GM18526 (cell line): ENCODE measurements around the gene MCEMP1.

Experiments
- POLR2A ChIP-seq: IDR thresholded peaks from 3 replicates; pipeline ENCODE4 v1.6.1; 2011; ENCODE audit not compliant: insufficient read length; ENCODE audit errors: extremely low read depth

MCEMP1 gene, protein sequence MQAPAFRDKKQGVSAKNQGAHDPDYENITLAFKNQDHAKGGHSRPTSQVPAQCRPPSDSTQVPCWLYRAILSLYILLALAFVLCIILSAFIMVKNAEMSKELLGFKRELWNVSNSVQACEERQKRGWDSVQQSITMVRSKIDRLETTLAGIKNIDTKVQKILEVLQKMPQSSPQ

DNA sequence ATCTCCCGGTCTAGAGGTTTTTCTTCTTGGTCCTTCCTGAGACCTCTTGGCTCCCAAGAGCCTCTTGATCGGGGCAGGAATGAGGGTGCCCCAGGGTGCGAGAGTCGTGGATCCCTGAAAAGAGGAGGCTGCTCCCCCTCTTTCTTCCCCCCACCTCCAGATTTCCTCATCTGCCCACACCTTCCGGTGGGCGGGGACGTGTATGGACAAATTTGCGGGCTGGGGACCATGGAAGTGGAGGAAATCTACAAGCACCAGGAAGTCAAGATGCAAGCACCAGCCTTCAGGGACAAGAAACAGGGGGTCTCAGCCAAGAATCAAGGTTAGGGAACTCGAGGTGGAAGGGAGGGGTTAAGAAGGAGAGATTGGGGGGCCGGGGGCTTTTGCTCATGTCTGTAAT lies at the start of gene MCEMP1:
TSS of gene MCEMP1 (plus strand) at position 237 of the 400 bp plus-strand sequence. CDS start at position 268, 31 bp downstream.
- no peak for TF ChIP-seq POLR2A

GRCh38 chr19:7627166-7627565 lies 49.7 kb upstream of the MCEMP1 start:
- TF ChIP-seq POLR2A = no peak

GRCh38 chr19:7628589-7629311 lies 48.1 kb upstream of the MCEMP1 start:
- no peak for TF ChIP-seq POLR2A

DNA sequence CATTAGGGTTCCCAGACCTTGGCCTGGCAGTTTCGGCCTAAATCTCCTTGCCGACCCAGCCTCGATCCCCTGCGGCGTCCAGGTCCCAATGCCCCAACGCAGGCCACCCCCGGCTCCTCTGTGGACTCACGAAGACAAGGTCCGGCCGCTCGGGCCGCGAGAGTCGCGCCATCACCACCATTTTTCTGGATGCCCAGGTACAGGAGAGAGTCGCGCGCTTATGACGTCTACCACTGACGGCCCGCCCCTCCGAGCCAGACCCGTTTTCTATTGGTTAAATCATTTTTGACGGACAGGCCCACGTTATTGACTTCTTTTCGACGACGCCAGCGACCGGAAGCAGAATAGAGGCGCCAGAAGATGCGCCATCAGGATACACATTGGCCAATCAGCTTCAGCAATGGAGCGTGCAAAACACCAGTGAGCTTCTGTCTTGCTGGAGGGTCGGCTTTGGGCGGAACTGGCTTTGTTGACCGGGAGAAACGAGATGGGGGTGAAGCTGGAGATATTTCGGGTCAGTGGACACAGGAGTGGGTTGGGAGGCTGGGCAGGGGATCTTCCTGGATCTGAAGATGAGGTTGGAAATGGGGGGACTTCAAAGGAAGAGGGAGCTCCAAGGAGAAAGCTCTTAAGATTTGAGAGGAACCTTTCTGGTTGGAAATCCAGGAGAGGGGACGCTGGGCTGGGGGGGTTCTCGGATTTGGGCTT lies 47.4 kb upstream of the MCEMP1 start, which contains the start of the genes PET100 and XAB2:
TSS of gene PET100 (plus strand) at position 447 of the 708 bp plus-strand sequence. CDS start at position 488, 41 bp downstream.
TSS of gene XAB2 (minus strand) at position 199 of the 708 bp plus-strand sequence. CDS start at position 181, 18 bp downstream.
- TF ChIP-seq POLR2A = peak; percentile 58

GRCh38 chr19:7631577-7631976 lies 45.3 kb upstream of the MCEMP1 start:
- TF ChIP-seq POLR2A = no peak

DNA sequence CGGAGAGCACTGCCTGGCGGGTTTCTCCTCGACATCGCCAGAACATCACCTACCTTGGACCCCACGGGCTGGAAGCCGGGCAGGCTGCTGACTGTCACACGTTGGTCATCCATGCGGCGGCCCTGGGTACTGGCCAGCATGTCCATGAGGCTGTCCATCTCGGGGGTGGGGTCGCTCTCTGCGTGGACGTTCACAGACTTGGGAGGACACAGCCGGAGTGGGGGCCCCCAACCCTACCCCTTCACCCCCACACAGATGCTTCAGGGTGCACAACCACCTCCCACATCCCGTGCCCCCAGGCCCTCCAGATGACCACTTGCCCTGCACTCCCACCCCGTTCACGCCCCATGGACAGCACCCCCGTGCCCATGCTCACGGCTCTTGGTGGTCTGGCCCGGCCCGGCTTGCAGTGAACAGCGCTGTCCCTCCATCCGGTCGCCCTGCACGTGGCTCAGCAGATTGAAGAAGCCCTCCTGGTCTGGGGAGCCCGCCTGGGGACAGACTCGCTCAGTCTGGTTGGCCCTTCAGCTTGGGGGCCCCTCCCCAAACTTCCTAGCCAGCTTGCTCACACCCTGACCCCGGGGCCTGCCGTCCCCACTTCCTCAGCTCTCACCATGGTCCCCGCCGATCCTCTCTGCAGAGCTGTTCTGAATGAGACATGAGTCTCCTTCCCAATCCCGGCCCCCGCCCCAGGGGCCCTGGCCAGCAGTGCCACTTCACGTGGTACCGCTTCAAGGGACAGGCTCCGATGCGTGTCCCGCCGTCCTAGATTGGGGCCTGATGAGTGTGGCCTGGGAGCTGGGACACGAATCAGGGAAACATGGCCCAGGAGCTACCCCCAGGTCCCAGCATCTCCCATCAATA lies 44.3 kb upstream of the MCEMP1 start:
- no peak for TF ChIP-seq POLR2A

GRCh38 chr19:7633698-7634097 lies 43.2 kb upstream of the MCEMP1 start, which contains the start of gene PCP2:
TSS of gene PCP2 (minus strand) at chr19:7633719. CDS start at chr19:7633457, 262 bp downstream.
- no peak for TF ChIP-seq POLR2A

DNA sequence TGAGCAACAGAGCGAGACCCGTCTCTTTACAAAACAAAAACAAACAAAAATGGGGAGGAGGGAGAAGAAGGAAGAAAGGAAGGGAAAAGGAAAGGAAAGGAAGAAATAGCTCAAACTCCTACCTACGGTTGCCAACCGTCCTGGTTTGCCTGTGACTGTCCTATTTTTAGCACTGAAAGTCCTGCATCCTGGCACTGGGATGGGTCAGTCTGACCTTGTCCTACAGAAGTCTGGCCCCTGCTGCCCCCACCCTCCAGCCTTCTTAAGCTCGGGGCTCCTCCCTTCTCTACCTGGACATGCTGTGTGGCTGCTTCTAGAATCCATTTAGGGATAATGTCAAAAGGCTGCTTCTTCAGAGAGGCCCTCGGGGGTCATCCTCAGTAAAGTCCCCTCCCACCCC lies 41.2 kb upstream of the MCEMP1 start:
- no peak for TF ChIP-seq POLR2A

DNA sequence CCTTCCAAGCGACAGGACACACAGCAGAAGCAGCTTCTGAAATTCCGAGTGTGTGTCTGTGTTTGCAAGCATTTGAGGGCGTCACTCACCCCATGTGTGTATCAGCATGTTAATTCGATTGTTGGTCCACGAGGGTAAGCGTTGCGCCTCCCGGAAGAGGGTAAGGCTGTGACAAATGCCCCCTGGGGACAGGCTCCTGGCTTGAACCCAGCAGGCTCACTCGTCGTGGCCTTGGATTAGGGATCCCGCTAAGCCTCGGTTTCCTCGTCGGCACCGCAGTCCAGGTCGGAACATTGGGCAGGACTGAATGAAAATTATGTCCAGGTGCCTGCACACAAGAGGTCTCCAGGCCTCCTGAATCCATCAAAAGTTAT lies 40.6 kb upstream of the MCEMP1 start:
- no peak for TF ChIP-seq POLR2A

- TF ChIP-seq POLR2A = peak; percentile 87
Measured at GRCh38 chr19:7636691-7637373, 40.1 kb upstream of the MCEMP1 start, which contains the start of gene STXBP2. TSS of gene STXBP2 (plus strand) at chr19:7637110. CDS start at chr19:7637150, 40 bp downstream.

GRCh38 chr19:7637374-7638256 lies 39.3 kb upstream of the MCEMP1 start:
- no peak for TF ChIP-seq POLR2A

- no peak for TF ChIP-seq POLR2A
Measured at GRCh38 chr19:7638802-7639465, 38.0 kb upstream of the MCEMP1 start.

DNA sequence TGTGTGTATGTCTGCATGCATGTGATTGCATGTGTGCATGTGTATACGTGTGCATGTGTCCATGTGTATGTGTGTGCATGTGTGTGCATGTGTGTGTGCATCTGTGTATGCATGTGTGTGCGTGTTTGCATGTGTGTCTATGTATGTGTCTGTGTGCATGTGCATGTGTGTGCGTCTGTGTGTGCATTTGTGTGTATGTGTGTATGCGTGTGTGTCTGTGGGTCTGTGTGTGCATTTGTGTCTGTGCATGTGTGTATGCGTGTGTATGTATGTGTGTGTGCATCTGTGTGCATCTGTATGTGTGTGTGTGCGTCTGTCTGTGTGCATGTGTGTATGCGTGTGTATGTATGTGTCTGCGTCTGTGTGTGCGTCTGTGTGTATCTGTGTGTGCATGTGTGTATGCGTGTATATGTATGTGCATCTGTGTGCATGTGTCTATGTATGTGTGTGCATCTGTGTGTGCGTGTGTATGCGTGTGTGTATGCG lies 37.0 kb upstream of the MCEMP1 start:
- TF ChIP-seq POLR2A = no peak
